DMS153 treated with DMSO at 0.1 percent for 48 hours (cell line): ENCODE measurements around the gene SPNS2.

ENCODE experiments used
- DNase-seq: peaks from one replicate; lab custom pipeline; 2025; ENCODE audit not compliant: unreplicated experiment; lab: John Stamatoyannopoulos, UW

SPNS2 gene

DNA sequence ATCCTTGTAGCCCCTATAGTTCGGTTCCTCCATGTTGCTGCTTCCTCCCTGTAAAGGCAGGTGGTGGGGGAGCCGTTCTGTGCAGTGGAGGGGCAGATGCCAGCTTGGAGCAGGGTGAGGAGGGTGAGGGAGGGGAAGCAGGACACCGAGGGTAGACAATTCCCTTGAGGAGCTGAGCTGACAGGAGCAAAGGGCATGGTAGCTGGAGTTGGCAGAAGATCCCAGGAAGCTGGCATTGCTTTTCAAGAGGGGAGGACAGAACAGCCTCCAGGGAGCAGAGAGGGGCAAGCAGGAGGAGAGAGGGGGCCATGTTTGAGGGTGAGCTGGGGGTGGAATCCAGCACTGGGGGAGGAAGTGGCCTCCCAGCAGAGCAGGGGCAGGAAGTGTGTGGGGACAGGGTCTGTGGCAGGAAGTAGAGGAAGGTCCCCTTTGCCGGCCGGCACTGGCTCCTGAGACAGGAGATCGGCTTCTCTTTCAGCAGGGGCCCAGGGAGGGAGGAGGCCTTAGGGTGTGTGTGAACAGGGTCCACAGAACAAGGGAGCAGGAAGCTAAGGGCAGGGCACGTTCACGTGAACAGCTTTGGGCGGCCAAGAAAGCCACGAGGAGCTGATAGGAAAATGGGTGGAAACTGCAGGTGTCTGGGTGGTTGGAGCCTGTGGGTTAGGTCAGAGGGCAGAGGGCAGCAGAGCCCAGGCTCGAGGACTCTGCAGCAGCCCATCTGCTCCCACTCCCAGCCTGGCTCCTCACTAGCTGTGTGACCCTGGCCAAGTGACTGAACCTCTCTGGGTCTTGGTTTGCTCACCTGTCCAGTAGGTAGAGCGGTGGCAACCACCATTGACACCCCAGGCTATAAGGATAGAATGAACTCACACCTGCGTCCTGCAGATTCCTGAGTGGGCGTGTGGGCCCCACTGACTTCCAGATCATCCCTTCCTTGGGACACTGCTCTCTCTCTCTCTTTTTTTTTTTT lies 17.5 kb upstream of the SPNS2 start:
- no peak for DNase-seq

DNA sequence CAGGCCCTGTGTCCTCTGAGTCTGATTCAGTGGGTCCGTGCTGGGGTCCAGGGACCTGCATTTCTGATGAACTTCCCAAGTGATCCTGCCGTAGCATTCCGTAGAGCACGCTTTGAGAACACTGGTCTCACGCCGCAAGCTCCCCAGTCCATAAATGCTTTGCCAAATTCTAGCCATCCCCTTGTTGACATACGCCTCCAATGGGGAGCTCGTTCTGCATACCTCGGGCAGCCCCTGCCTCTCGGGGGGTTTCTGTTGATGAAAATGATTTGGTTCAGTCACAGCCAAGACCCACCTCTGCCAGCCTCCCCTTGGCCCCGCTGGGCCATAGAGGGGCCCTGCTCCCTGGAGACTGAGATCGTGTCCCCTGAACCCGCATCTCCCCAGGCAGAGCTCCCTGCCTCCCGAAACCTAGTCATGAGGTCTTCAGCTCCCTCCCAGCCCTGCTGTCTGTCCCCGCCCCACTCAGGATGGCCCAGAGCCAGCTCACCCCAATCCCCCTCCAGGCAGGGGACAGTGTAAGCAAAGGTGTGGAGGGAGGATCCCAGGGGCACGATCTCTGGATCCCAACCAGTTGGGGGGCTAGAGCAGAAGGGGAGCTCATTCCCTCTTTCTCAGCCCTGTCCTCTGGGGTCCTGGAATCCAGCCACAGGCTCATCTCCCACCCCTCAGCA lies 16.2 kb upstream of the SPNS2 start:
- no peak for DNase-seq

DNA sequence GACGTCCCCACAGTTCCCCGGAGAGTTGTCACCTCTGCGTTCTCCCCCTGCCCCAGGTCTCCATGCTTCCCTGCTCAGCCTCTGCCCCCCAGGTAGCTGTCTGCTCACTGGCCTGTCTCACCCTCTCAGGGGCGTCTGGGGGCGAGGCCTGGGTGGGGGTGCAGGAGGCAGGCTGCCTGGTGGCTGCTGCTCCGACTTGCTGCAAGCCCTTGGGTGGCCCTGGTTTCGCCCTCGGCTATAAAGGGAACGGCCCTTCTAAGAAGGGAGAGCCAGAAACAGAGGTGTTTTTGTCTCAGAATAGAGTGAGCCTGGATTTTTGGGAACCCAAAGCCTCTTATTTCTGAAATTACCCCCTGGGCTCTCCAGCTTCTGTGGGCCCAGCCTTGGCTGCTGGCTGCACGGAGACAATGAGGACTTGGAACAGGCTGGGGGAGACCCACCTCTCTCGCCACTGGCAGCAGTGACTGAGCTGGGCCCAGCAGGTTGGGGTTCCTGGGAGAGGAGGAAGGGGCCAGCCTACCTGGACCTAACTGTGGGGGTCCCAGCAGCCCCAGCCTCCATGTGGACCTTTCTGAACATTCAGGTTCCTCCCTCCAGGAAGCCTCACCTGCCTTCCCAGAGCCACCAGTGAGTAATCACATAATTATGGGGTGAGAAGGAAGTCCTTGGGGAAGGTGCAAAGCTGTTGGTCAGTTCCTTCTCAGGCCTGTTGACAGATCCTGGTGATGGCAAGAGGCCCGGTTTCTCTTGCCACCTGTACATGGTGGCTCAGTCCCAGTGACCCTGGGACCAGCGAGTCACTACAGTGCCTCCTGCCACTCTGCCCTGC lies 15.5 kb upstream of the SPNS2 start:
- no peak for DNase-seq

DNA sequence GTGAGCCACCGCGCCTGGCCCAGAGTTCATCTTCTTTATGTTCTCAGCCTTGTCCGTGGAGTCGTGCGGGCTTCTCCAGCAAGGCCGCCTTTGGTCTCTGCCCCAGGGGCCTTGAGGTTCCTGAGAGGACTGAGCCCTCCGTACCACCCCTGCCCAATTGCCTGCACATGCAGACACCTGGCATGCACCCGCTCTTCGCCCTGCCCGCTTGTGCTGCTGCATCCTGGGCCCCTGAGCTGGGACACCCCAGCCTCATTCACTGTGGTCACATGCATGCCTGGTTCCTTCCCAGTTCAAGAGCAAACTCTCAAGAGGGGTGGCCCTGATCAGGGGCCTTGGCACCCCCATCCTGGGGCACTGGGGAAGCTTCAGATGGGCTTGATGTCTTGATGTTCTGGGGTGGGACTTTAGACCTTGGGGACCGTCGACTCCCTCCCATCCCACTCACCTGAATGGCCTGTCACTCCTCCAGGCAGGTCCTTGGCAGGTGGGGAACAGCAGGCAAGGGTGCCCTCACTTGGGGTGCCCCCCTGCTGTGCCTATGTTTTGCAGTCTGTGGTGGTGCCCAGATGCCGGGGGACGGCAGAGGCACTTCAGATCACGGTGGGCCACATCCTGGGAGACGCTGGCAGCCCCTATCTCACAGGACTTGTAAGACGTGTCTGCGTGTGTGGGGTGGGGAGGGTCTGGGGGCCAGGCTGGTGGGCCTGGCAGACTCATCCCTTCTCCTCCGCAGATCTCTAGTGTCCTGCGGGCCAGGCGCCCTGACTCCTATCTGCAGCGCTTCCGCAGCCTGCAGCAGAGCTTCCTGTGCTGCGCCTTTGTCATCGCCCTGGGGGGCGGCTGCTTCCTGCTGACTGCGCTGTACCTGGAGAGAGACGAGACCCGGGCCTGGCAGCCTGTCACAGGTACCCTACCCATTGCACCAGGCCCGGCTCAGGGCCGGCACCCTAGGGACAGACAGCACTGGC lies 12.7 kb upstream of the SPNS2 start:
- DNase-seq, result no peak

DNA sequence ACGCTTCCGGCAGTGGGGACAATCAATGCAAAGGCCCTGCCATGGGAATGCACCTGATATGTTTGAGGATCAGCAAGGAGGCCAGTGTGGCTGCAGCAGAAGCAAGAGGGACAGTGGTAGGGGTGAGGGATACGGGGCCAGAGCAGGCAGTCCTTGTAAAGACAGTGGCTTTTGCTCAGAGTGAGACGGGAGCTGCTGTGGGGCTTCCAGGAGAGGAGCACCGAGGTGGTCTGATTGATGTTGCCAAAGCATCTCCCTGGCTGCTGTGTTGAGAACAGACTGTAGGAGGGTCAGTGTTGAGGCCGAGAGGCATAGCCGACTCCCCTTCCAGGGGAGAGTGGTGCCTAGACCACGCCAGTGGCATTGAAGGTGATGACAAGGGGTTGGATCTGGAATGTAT lies 11.4 kb upstream of the SPNS2 start:
- DNase-seq, result no peak

DNA sequence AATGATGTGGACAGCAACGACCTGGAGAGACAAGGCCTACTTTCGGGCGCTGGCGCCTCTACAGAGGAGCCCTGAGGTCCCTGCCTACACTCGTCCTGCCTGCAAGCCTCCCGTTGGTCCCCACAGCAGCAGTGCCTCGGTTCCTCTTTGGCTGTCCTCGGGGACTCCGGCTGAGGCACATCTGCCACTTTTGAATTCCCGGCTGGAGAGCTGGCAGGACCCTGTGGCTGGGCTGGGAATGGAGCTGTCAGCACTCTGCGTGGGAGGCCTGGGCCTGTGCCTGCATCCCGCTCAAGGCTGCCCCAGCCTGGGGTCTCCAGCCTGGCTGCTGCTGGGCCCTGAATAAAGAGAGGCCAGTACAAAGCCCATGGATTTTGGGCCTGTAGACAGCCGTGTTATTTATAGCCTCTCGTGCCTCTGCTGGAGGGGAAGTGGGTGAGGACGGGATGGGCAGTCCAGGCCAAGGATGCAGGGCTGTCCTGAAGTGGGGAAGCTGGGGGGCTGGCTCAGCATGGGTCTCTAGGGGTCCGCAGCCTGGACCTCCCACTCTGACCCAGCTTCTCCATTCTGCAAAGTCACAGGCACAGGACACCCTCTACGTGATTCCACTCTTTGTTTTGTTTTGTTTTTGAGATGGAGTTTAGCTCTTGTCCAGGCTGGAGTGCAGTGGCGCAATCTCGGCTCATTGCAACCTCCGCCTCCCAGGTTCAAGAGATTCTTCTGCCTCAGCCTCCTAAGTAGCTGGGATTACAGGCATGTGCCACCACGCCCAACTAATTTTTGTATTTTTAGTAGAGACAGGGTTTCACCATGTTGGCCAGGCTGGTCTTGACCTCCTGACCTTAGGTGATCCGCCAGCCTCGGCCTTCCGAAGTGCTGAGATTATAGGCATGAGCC lies 10.6 kb upstream of the SPNS2 start:
- no peak for DNase-seq

DNA sequence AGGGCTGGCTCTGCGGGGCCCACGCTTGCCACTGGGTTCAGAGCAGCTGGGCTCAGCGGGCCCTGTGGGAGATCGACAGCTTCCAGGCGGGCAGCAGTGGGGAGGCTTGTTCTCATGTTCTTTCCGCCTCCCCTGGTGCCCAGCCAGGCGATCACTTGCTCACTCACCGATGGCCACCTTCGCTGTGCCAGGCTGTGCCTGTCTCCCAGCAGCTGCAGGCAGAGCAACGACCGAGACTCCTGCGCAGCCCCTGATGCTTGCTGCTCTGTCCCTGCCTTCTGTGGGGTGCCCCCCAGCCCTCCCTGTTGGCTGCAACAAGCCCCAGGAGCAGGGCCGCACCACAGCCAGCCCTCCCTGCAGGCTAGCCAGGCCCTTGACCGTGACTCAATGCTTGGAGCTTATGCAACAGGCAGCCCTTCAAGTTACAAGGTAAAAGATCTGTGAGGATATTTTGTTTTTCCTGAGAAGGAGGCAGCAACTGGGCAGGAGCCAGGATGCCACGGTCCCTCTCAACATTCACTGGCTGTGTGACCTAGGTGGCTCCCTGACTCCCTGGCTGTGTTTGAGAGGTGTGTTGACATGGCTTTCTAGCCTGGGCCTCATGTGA lies 9.6 kb upstream of the SPNS2 start:
- DNase-seq, result no peak

DNA sequence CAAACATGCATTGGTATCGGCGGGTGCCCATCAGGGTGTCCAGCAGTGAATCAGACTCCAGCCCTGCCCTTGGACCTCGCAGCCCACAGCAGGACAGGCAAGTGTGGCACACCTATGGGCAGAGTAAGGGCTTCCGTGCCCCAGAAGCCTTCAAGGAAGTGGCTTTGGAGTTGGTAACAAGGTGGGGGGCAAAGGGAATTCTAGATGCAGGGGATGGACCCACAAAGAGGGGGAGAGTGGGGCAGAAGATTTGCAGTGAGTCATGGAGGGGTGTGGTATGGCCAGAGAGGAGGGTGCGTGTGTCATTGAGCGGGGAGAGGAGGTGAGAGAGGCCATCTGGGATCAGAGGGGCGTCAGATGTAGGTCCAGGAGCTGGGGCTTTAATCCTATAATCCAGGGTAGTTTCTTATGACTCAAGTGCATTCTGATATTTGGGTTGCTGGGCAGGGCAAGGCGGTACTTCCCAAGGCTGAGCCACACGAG lies 8.5 kb upstream of the SPNS2 start:
- DNase-seq, result no peak

DNA sequence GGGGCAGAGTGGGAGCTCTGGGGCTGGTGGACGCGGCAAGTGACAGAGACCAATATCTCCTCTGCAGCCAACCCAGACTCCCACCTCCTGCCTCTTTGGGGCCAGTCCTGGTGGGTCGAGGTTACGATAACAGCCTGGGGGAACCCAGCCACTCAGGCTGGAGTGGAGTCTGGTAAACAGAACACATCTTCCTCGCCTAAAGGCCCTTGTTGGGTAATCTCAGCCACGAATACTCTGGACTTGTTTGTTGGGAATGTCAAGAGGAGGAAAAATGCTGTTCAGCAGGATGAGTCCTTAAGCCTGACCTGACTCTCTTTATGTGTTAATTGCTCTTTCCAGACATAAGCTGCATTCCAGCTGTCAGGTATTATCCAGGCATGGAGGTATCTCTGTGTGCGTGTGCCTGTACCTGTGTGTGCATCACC lies 8.0 kb upstream of the SPNS2 start:
- DNase-seq, result no peak

DNA sequence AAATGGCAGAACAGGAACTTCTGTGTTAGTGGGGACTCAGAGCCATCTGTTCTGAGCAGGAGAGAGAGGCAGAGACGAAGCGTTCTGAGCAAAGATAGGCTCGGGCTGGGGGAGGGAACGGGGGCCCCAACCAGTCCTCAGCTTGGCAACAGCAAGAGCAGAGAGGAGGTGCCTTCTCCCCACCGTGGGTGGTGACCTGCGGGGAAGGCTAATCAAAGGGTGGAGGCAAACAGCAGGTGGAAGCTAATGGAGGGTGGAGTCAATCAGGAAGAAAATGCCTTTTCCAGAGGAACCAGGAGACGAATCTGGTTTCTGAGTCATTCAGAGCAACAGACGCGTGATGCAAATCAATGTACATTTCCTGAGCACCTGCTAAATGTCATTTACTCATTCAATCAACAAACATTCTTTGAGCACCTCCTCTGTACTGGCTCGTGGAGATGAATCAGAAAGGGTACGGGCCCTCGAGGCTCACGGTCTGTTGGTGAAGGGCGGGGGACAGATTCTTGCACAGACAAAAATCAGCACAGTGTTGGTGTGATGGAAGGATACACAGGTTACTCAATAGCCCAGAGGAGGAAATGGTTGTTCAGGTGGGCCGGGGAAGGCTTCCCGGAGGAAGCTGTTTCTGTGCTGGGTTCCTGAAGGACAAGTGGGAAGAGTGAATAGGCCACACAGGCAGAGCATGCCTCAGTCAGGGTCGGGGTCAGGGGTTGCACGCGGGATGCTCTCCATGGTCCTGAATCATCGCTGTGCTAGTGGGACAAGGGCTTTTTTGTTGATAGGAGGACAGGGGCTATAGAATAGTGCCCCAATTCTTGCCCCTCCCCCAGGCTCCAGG lies 5.7 kb upstream of the SPNS2 start:
- no peak for DNase-seq

DNA sequence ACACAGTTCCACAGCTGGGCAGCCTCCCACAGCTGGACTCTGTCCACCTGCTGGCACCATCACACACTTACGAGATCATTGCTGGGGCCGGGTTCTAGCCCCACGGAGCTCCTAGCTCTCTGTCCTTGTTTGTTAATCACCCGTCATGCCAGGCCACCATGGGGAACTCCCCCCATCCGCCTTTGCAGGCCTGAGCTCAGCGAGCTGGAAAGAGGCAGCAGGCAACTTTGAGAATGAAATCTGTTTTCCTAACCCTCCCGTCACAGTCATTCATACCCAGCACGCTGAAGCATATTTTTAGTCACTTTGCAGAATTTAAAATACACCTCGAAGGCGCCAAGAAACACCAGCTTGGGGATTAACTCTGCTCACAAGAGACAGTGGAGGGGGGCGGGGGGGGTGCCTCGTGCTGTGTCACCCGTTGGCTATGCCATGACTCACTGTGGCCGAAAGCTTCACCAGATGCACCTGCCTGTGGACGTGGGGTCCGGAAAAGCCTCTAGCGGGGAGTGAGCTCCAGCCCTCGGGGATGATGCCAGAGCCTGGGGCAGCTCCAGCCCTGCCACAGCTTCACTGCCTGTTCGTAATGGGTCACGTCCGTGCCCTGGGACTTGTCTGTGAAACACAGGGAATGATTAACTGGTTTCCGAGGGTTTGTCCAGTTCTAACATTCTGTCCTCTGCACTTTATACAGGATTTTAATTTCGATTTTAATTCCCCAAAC lies 1.4 kb upstream of the SPNS2 start:
- DNase-seq, result no peak

DNA sequence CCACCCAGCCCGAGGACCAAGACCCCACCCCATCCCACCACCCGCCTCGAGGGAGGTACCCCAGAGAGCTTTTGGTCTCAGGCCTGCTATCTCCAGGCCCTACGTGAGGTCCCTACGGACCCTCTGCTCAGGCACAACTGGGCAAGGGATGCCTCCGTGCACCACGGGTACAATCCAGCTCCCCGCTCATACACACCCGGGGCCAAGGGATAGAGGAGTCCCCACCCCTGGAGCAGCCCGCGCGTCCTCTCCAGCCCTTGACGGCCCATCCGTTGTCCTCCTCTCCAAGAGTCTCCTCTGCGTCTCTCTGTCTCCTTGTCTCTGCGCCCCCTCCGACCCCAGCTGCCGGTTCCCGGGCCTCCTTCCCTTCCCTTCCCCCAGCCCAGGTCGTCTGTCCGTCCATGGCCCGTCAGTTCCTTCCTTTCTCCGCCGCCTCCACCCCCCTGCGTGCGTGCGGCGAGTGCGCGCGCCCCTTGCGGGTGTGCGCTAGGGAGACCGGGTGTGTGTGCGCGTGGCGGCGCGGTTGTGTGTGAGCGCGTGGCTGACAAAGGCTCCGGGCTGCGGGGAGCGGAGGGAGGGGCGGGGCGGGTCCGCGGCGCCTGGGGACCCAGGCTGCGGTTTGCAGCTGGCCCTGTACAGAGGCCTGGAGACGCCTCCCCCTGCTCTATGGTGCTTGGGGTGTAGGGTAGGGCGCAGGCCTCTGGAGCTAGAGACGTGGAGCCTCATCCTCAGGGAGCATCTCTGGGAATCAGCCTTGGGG lies 930 bp downstream of the SPNS2 start:
- no peak for DNase-seq

DNA sequence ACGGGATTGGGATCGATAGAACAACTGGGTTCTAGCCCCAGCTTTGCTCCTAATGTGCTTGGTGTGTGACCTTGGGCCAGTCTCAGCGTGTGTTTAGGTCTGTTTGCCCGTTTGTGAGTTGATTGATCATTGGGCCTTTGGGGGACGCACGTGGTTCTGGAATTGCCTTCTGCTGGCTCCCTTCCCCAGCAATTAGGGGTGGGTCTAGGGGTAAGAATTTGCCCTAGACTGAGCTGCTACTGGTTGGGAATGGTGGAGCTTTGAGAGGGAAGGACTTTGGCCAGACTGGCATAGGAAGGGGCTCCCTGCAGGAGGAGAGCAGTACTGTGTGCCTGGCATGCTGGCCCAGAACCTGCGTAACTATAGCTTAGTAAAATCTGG lies 1.5 kb downstream of the SPNS2 start:
- no peak for DNase-seq

DNA sequence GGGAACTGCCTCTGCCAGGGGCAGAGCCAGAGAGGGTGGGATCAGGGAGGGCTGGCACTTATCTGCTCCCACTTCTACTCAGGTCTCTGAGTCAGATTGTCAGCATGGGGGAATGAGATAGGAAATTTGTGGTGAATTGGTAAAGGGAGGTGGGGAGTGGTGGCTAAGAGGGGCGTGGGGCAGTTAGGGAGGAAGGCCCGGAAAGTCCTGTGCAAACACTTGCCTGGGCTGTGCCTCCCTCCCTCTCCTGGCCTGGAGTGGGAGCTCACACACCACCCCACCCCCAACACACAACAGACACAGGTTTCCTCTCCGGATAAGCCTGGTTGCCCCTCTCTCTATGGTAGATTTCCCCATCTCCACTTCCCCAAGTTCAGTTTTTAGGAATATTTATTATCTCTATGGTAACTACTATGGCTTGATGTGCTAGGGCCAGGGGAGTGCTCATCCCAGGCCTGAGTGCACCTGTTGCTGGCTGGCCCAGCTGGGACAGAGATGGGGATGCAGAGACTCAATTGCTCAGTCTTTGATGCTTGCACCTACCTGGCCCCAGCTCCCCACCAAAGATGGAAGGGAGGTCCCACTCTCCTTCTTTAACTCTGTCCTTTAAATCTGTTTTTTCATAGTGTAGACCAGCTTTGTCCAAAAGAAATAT lies 2.7 kb downstream of the SPNS2 start:
- no peak for DNase-seq

DNA sequence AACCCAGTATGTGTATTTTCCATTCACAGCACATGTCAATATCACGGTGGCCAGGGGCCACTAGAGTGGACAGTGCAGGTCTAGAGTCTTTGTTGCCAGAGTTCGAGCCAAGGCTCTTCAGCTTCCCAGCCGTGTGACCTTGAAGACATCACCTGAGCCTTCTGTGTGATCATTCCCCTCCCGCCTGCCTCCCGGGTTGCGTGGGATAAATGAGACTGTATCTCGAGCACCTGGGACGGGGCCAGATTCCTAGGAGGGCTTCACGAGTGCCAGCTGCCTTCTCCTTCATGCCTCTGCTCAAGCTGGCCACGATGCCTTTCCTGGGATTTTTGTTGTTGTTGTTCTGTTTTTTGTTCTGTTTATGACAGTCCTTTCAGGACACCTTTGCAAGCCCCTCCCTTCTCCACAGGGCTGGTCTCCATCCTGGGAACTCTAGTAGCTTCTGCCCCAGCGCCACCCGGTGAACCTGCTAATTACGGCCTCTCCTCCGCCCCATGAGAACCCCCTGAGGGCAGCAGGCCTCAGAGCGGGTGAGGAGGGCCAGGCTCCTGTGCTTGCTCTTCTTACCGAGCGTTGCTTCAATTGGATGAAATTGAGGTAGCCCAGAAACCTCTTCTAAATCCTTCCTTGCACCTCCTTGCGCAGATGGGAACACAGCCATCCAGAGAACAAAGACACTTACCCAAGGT lies 3.9 kb downstream of the SPNS2 start:
- DNase-seq, result no peak
